ENCODE measurements around the gene GSTO2.
"Not testable (repeated sequence)": the region's sequence is repeated elsewhere in the genome, so short reads cannot be mapped to it uniquely, and the experiment has no call there.

GSTO2 gene

DNA sequence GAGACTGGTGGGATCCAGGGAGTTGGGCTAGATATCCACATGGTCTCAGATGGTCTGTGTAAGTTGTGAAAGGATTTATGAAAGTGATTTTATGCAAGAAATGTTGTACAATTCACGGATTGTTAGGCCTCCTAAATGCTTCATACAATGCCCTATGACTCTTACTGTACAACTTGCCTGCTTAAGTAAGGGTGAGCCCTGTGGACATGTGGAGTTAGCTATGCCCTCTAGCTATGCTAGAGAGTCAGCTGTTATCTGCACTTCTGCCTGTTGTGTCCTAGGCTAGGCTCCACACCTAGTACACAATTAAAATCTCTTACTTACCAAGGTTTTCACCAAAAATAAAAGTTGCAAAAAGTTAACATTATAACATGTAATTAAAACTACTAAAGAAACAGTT lies 35.2 kb upstream of the GSTO2 start:
- H3K27ac ChIP-seq: no peak overlapping the region
- TF ChIP-seq, protein P1, sequence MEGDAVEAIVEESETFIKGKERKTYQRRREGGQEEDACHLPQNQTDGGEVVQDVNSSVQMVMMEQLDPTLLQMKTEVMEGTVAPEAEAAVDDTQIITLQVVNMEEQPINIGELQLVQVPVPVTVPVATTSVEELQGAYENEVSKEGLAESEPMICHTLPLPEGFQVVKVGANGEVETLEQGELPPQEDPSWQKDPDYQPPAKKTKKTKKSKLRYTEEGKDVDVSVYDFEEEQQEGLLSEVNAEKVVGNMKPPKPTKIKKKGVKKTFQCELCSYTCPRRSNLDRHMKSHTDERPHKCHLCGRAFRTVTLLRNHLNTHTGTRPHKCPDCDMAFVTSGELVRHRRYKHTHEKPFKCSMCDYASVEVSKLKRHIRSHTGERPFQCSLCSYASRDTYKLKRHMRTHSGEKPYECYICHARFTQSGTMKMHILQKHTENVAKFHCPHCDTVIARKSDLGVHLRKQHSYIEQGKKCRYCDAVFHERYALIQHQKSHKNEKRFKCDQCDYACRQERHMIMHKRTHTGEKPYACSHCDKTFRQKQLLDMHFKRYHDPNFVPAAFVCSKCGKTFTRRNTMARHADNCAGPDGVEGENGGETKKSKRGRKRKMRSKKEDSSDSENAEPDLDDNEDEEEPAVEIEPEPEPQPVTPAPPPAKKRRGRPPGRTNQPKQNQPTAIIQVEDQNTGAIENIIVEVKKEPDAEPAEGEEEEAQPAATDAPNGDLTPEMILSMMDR (conservative IDR thresholded peaks at IDR 0.05): no peak

DNA sequence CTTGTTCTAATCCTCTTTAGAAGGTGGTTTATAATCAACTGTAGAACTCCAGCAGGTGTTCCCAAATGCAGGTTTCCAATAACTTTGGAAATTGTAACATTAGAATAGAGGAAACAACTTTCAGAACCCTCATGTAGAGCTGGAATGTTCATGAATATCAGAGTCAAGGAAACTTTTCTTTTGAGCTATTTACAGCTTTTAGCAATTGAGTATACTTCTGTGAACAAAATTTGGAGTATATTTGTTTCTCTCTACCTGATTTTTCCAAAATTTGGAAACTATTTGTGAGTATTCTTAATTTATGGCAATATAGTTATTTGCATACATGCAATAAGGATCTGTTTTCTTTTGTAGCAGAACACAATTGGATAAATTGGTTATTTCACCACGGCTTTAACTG lies 34.0 kb upstream of the GSTO2 start:
- TF ChIP-seq, protein P1 (conservative IDR thresholded peaks at IDR 0.05): no peak
- H3K27ac ChIP-seq: no peak overlapping the region

DNA sequence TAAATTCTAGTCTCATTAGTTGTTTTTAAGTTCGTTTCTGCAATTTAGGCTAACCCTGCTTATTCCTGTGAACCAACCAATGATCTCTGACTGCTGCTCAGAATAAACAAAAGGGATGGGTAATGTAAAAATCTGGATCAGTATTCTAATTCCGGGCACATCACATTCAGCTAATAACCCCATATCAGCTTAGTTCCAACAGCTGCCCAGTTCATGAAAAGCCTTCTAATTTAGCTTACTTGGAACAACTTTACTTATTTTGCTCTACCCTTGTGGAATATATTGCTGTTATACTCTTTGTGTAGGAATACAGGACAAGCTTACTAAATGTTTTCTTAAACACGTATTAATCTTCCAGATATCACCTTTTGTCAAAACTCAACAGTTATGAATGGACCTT lies 33.2 kb upstream of the GSTO2 start:
- H3K27ac ChIP-seq: no peak overlapping the region
- TF ChIP-seq, protein P1 (conservative IDR thresholded peaks at IDR 0.05): no peak

DNA sequence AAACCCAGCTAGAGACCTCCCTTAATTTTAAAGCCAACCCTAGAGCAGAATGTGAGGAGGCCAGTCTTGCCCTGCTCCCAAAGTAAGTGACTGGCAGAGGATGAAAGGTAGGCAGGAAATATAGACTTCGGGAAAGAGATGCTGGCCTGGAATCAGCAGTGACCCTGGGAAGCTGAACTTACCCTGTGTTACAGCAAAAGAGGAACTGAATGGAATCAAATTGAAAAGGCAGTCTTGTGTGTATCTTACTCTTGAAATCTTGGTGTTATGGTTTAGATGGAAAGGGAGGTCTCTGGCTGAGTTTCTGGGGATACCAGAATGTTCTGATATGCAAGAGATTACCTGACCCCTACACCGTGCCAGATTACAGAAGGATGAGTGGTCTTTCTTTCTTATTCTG lies 28.9 kb upstream of the GSTO2 start:
- TF ChIP-seq, protein P1 (conservative IDR thresholded peaks at IDR 0.05): no peak
- H3K27ac ChIP-seq: no peak overlapping the region

DNA sequence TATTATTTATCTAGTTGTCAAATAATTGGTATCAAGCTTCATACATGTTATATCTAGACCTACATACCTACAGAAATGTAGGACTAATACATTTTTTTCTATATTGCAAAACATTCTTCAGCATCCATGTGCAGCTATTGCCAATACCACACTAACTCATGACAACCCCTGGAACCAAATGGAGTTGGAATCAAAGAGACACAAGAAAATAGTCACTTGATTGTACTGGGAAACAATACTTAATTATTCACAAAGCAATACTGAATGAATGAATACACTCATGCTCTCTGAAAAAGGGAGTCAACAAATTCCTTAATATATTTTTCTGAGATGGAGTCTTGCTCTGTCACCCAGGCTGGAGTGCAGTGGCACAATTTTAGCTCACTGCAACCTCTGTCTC lies 26.4 kb upstream of the GSTO2 start:
- TF ChIP-seq, protein P1 (conservative IDR thresholded peaks at IDR 0.05): no peak

DNA sequence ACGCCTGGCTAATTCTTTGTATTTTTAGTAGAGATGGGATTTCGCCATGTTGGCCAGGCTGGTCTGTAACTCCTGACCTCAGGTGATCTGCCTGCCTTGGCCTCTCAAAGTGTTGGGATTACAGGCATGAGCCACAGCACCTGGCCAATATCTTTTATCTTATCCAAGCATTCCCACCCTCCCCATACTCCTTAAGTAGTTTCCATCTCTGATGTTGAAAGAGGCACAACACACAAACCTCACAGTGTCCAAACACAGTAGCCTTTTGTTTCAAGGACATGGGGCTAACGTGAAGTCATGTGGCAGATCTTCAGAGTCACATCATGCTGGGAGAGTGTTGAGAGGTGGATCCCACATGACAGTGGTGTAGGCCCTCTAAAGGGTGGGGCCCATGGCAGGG lies 26.0 kb upstream of the GSTO2 start:
- not testable (repeated sequence) for H3K27ac ChIP-seq

More for the DNA sequence above, 26.4 kb upstream of the GSTO2 start:
- H3K27ac ChIP-seq: no peak overlapping the region

DNA sequence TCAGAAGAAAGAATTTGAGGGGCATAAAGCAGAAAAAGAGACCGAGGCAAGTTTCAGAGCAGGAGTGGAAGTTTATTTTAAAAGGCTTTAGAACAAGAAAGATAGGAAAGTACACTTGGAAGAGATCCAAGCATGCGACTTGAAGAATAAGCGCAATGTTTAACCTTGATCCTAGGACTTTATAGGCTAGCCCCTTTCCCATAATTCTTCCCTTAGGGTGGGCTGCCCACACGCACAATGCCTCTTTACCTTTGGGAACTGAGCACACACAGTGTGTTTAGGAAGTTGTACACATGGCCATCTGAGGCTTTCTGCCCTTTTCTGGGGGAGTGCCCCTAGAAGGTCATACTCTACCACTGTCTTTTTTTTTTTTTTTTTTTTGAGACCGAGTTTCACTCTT lies 25.5 kb upstream of the GSTO2 start:
- TF ChIP-seq, protein P1 (conservative IDR thresholded peaks at IDR 0.05): no peak
- H3K27ac ChIP-seq: no peak overlapping the region

DNA sequence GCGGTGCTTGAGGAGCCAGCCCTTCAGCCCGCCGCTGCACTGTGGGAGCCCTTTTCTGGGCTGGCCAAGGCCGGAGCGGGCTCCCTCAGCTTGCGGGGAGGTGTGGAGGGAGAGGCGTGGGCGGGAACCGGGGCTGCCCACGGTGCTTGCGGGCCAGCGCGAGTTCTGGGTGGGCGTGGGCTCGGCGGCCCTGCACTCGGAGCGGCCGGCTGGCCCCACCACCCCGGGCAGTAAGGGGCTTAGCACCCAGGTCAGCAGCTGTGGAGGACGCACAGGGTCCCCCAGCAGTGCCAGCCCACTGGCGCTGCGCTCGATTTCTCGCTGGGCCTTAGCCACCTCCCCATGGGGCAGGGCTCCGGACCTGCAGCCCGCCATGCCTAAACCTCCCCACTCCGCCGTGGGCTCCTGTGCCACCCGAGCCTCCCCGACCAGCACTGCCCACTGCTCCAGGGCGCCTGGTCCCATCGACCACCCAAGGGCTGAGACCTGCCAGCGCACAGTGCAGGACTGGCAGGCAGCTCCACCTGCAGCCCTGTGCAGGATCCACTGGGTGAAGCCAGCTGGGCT lies 23.8 kb upstream of the GSTO2 start:
- H3K27ac ChIP-seq: no peak overlapping the region
- TF ChIP-seq, protein P1 (conservative IDR thresholded peaks at IDR 0.05): no peak

Measured in VCaP (cell line).